Left renal pelvis (tissue), 4 donors: ENCODE data around the gene HCFC1. TPM values are rescaled to one million over a fixed set of nuclear protein-coding genes. Genes with fewer than 3 reads are reported as not detected.

Source experiments
- DNase-seq, 4 donors: peaks; one replicate each; pipeline ENCODE4 v3.0.0-alpha.2; 2013; ENCODE audit warnings: low read depth in 4 of 4, low spot score in 3 of 4
- polyA plus RNA-seq, 4 donors: library from polyadenylated mRNA; unstranded; fragments of 120-200 nt; gene quantifications; one replicate each; pipeline ENCODE4 v1.2.1, GENCODE V29; 2013; ENCODE audit not compliant: insufficient read length in 4 of 4

The HCFC1 gene
- polyA plus RNA-seq, 4 donors, result 38.1 to 49.9 (median 42.2) TPM

GRCh38 chrX:153974726-153975286 is 3.2 kb upstream of the HCFC1 start:
- no peak for DNase-seq

- no peak for DNase-seq
Observed at GRCh38 chrX:153974003-153974725, 2.5 kb upstream of the HCFC1 start.

- no peak for DNase-seq
Observed at GRCh38 chrX:153973127-153974002, 1.7 kb upstream of the HCFC1 start.

GRCh38 chrX:153972368-153973126 is 929 bp upstream of the HCFC1 start, which contains the start of gene TMEM187:
Gene TMEM187 (plus strand): TSS chrX:153972754. CDS start chrX:153982063, 9,309 bp downstream.
- peak; percentile 62 to 80 (median 73) for DNase-seq

DNA sequence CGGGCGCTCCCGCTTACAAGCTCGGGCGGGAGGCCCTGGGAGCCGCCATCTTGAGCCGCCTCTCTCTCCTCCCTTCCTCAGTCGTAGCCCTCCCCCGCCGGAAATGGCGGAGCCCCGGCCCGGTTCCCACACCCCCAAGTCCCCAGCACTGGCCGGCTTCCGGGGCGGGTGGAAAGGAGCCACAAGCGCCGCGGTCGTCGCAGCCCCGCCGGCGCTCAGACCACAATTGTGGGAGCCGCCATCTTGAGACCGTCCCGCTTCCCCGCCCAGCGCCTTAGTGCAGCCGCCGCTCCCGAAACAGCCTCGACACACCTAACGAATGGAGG is 531 bp downstream of the HCFC1 start:
- DNase-seq, result peak in 1 of 4 donors; percentile 52

DNA sequence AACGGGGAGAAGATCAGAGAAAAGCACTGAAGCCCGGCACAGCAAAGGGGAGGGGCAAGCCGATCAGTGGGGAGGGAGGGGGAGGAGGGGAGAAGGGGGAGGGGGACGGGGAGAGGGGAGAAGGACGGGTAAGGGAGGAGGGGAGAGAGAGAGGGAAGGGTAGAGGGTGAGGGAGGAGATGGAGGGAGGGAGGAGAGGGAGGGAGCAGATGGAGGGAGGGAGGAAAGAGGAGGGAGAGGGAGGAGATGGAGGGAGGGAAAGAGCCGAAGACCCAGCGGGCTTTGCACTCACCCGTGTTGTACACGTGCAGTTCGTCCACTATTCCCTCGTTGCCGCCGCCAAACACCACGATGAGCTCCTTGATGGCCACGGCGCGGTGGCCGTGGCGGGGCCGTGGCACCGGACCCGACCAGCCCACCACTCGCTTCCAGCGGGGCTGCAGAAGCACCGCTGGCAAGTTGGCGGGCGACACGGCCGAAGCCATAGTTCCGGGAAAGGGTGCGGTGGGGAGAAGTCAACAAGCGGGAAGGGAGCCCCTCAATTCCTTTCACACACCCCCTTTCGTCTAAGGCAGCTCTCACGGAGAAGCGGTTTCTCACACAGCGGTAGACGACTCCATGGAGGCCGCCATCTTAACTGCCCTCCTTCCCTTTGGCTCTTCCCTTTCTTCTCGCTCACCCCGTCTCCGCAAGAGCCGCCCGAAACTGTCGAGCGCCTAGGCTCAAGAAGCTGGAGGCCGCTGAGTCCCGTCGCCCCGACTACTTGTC is 1.1 kb downstream of the HCFC1 start:
- DNase-seq, result peak in 1 of 4 donors; percentile 39

DNA sequence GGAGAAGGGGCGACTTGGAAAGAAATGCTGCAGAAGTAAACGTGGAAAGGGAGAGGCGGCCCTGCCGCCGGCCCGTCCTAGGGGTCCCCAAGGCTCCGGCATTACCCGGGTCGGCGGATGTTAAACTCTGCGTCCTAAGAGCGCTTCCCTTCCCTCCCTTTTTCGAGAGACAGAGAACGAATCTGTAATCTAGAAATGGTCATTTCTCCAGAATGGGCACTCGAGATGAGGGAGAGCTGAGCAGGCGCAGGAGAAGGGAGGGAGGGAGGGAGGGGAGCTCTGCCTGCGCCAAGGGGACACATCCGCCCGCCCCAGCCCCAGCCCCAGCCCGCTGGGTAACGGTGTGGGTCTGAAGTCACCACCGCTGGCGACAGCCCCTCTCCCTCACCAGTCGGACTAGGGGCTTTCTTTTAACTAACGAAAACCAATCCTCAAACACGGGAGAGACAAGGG is 1.7 kb downstream of the HCFC1 start:
- DNase-seq, result no peak

GRCh38 chrX:153969125-153969903 is 2.3 kb downstream of the HCFC1 start:
- no peak for DNase-seq

- no peak for DNase-seq
Observed at GRCh38 chrX:153968754-153969124, 2.9 kb downstream of the HCFC1 start.

DNA sequence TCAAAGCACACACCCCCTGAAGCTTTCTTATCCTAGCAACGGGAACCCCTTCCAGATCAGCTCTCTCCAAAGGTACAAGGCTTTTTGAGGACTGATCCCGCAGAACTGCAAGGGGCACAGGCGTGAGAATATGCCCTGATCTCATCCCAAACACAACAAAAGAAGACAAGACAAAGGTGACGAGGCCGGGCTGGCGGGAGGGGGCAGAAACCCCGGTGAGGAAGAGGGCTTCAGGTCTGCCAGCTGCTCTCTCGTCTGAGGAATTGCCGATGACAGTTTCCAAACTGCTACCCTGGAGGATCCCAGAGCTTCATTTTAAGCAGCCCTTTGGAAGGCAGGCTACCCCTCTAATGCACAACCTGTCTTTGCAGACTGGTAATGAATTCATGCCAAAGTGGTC is 3.4 kb downstream of the HCFC1 start:
- DNase-seq, result no peak

- DNase-seq, result no peak
Observed at GRCh38 chrX:153967536-153968224, 3.9 kb downstream of the HCFC1 start.

- DNase-seq, result no peak
Observed at GRCh38 chrX:153966841-153967535, 4.6 kb downstream of the HCFC1 start.

DNA sequence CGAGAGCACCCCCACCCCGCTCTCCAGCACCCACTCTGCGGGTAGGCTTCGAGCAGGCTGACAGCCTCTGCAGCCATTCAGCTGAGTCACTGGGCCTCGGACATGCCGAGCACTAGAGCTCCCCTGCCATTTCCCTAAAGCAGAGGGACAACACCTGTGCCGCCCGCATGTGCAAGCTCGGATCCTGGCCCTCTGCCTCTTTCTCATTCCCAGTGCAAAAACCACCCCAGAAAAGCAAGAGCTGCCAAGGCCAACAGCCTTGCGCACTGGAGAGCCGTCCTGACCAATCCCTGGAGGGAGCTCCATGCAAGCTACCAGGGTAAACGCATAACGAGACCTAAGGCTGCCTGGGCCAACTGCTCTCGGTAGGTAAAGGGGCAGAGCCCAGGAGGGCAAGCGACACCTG is 5.3 kb downstream of the HCFC1 start:
- DNase-seq, result no peak

- DNase-seq, result no peak
Observed at GRCh38 chrX:153965406-153965805, 6.2 kb downstream of the HCFC1 start.

DNA sequence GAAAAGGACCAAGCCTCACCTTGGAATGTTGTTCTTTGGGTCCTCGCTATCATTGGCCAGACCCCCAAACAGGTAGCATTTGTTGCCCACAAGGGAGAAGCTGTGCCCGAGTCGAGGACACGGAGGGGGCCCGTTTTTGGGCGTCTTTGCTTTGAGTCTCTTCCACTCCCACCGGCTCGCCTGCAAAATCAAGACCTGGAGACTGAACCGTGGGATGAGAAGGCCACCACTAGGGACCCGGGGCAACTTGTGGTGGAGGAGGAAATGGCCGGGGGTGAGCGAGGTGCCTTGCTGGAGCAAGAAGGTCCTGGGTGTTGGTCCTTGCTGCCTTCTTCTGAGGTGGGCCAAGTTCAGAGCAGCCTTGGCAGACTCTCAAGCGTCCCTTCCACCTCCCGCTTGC is 7.5 kb downstream of the HCFC1 start:
- DNase-seq, result no peak

DNA sequence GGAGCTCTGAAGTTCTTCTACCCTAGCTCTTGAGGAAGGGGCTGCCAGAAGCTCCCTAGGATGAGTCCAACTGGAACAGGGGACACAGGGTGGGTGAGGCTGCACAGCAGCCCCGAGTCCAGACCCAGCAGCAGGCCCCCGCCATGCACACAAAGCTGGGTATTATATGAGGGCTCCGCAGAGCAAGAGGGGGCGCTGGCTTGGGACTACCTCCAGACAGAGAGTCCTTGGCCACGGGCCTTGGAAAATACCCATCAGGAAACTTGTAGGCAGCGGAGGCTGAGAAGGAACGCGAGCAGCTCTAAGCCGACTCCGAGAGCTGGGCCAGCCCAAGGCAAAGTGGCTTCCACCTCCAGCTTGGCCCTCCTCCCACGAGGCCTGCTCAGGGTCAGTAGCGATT is 8.1 kb downstream of the HCFC1 start:
- DNase-seq, result no peak

GRCh38 chrX:153961292-153961691 is 10.3 kb downstream of the HCFC1 start:
- DNase-seq, result no peak

DNA sequence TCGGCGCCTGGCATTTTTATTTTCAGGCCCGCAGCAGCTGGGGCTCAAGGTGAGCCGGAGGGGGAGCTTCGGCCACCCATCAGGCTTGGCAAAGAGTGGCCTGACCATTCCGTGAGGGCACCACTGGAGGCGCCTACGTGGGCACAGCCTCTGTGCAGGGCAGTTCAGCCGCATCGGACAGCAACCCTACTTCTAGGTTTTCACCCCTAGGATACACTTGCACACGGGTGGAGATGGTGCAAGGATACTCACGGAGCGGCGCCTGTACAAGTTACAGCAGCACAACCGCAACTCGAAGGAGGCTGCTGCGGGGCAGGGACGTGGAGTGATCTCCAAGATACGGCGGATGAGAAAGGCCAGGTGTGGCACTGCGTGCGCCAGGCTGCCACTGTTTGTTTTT is 10.8 kb downstream of the HCFC1 start:
- no peak for DNase-seq
